IPS-18a (cell line): ENCODE measurements around the gene GNA14.

ENCODE experiments used
- H3K27ac ChIP-seq: one replicate; pipeline ENCODE4 v1.5.1; 2013; ENCODE audit warnings: low read length
- H3K27me3 ChIP-seq: one replicate; pipeline ENCODE4 v1.6.1; 2013; ENCODE audit warnings: mild to moderate bottlenecking, low read length; ENCODE audit not compliant: control insufficient read depth, insufficient read depth
- H3K36me3 ChIP-seq: one replicate; pipeline ENCODE4 v1.6.1; 2013; ENCODE audit warnings: low read depth, low read length; ENCODE audit not compliant: control insufficient read depth
- H3K4me1 ChIP-seq: one replicate; pipeline ENCODE4 v1.6.1; 2013; ENCODE audit warnings: low read depth, low read length; ENCODE audit not compliant: control insufficient read depth
- H3K4me3 ChIP-seq: one replicate; pipeline ENCODE4 v1.5.1; 2013; ENCODE audit warnings: low read length
- H3K9ac ChIP-seq: one replicate; pipeline ENCODE4 v1.6.1; 2013; ENCODE audit warnings: mild to moderate bottlenecking, low read length, moderate library complexity
- H3K9me3 ChIP-seq: one replicate; pipeline ENCODE4 v1.6.1; 2013; ENCODE audit warnings: low read depth, low read length; ENCODE audit not compliant: control insufficient read depth

The GNA14 gene

DNA sequence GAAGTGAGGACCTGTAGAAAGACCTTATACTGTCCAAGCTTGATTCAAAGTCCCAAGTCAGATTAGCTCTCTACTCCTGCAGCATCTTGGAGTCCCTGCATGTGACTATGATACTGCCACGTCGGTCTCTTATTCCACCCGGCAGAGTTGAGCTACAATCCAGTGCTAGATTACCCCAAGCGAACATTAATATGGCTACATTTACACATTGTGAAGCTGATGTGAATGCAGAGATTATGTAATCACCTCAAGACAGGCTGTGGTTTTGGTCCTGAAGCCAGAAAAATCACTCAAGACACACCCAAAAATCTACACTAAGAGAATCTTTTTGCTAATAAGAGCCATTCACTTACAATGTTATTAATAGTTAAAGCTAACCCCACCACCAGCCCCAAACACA is 116.7 kb downstream of the GNA14 start:
- no peaks in the 10 kb centered on the region for H3K36me3 ChIP-seq
- H3K27me3 ChIP-seq = no peaks in the 10 kb centered on the region
- H3K9ac ChIP-seq = no peak overlapping the region
- H3K9me3 ChIP-seq = no peaks in the 10 kb centered on the region
- H3K4me1 ChIP-seq = peaks cover 33% of the 10 kb centered on the region
- H3K4me3 ChIP-seq = no peak overlapping the region
- H3K27ac ChIP-seq = no peak overlapping the region

- Histone ChIP-seq H3K4me1 (no peaks in the 10 kb centered on the region), H3K4me3 (no peak overlapping the region), H3K9ac (no peak overlapping the region), H3K27ac (no peak overlapping the region), H3K36me3 (no peaks in the 10 kb centered on the region), H3K9me3 (no peaks in the 10 kb centered on the region), H3K27me3 (no peaks in the 10 kb centered on the region)
These were observed 124.2 kb downstream of the GNA14 start for GRCh38 chr9:77523891-77524290.

DNA sequence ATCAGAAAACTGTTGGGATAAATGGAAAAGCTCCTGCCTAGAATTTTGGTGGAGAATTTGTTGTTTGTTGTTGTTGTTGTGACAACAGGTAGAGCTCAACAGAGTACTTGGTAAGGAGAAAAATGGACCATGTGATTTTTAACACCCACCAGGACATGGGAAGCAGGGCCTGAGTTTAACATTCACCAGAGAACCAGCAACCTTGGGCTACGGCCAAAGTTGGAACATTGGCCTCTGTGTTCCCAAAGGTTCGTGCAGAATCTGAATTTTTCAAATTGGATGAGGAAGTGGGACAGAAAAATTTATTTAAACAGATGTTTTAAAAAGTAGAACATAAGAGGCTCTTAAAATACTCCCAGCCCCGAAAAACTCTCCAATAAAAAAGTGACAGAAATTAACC is 127.0 kb downstream of the GNA14 start:
- no peaks in the 10 kb centered on the region for H3K4me1 ChIP-seq
- H3K36me3 ChIP-seq = no peaks in the 10 kb centered on the region
- no peak overlapping the region for H3K4me3 ChIP-seq
- no peaks in the 10 kb centered on the region for H3K27me3 ChIP-seq
- no peak overlapping the region for H3K9ac ChIP-seq
- no peak overlapping the region for H3K27ac ChIP-seq
- H3K9me3 ChIP-seq = no peaks in the 10 kb centered on the region

DNA sequence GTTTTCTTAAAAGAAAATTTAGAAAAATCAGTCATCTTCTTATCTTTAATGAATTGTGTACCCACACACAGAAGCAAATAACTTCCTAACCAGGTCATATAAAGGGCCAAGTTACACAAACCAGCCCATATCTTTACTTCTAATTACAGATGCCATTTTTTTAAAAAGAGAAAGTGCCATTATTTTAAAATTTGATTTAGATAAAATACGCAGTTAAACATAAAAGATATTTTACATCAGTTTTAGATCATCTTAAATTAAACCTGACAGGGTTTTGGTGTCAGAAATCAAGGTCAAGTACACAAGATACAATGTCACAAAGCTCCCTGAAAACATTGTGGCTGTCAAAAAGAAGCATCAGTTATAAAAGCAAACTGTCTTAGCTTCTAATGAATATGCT is 129.4 kb downstream of the GNA14 start:
- Histone ChIP-seq H3K27ac (no peak overlapping the region), H3K4me3 (no peak overlapping the region), H3K27me3 (no peaks in the 10 kb centered on the region), H3K9me3 (no peaks in the 10 kb centered on the region), H3K36me3 (no peaks in the 10 kb centered on the region), H3K9ac (no peak overlapping the region), H3K4me1 (no peaks in the 10 kb centered on the region)

DNA sequence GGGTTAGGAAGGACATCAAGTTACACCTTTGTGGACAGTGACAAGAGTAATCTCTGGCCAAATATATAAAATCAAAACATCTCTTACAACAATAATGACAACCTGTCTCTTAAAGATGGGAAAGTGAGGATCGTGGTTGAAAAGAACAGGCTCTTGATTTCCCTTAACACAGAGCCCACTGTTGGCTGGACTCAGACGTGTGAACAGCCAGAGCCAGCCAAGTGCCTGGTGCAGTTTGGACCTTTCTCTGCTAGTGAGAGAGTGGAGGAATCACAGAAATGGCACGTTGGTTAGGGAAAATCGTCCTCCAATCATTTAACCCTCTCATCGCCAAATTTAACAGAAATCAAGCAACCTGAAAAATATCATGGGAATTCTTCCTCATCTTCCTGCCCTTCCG is 131.3 kb downstream of the GNA14 start:
- Histone ChIP-seq H3K27ac (no peak overlapping the region), H3K36me3 (no peaks in the 10 kb centered on the region), H3K9me3 (no peaks in the 10 kb centered on the region), H3K4me1 (no peaks in the 10 kb centered on the region), H3K4me3 (no peak overlapping the region), H3K9ac (no peak overlapping the region), H3K27me3 (no peaks in the 10 kb centered on the region)

GRCh38 chr9:77514886-77515711 is 133.0 kb downstream of the GNA14 start:
- no peak overlapping the region for H3K27ac ChIP-seq
- no peaks in the 10 kb centered on the region for H3K36me3 ChIP-seq
- no peak overlapping the region for H3K9ac ChIP-seq
- no peaks in the 10 kb centered on the region for H3K27me3 ChIP-seq
- H3K9me3 ChIP-seq = no peaks in the 10 kb centered on the region
- H3K4me3 ChIP-seq = no peak overlapping the region
- H3K4me1 ChIP-seq = no peaks in the 10 kb centered on the region

DNA sequence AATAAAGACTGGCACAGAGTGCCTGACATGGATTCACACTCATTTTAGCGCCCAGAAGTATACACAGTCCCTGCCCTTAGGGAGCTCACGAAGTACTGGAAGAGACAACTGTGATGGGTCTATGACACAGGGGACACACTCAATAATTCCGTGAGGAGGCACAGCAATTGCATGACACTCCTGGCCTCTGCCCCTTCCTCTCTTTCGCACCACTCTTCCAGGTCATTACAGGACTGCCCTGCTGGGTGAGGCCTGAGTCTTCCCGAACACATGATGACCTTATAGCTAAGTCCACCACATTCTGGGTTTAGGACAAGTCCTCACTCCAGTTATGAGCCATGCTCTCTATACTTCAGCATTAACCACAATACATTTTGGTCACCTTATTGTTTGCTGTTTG is 134.7 kb downstream of the GNA14 start:
- Histone ChIP-seq H3K4me3 (no peak overlapping the region), H3K36me3 (no peaks in the 10 kb centered on the region), H3K9ac (no peak overlapping the region), H3K27ac (no peak overlapping the region), H3K27me3 (no peaks in the 10 kb centered on the region), H3K9me3 (no peaks in the 10 kb centered on the region), H3K4me1 (no peaks in the 10 kb centered on the region)

- Histone ChIP-seq H3K9me3 (no peaks in the 10 kb centered on the region), H3K9ac (no peak overlapping the region), H3K4me1 (no peaks in the 10 kb centered on the region), H3K27ac (no peak overlapping the region), H3K36me3 (no peaks in the 10 kb centered on the region), H3K27me3 (no peaks in the 10 kb centered on the region), H3K4me3 (no peak overlapping the region)
These were observed 135.2 kb downstream of the GNA14 start for GRCh38 chr9:77512876-77513275.

DNA sequence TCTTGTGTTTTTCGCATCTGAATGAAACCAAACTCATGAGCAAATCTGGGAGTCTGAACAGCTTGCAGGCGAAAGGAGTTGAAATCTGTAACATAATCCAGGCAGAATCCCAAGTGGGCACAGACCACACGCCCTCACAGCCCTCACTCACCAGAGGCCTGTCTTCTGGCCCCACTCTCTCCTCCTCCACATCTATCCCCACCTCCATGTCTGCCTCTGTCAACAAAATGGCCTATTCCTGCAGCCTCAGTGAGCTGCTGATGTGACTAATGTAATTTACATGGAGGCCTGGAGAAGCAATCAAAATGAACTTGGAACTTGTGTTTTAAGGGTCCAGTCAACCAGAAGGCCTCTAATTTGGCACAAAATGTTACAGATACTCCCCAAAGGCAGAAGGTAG is 136.6 kb downstream of the GNA14 start:
- Histone ChIP-seq H3K27me3 (no peaks in the 10 kb centered on the region), H3K4me3 (no peak overlapping the region), H3K9me3 (no peaks in the 10 kb centered on the region), H3K27ac (no peak overlapping the region), H3K36me3 (no peaks in the 10 kb centered on the region), H3K4me1 (no peaks in the 10 kb centered on the region), H3K9ac (no peak overlapping the region)

DNA sequence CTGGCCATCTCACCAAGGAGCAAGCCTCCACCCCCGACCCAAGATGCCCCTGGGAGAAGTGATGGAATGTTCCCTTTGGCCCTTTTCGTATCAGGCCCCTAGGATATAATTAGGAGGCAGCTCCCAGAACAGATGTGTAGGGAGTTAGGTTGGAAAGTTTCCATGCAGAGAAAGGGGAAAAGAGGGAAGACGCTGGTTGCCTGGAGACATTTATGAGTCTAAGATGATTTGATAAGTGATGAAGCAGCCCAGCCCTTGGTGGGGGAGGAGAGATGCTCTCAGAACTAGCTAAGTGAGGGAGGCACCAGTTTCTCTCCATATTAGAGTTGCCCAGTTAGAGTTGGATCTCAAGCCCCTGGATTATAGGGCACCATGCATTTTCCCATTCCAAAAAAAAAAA is 137.5 kb downstream of the GNA14 start:
- H3K36me3 ChIP-seq = no peaks in the 10 kb centered on the region
- no peaks in the 10 kb centered on the region for H3K27me3 ChIP-seq
- no peak overlapping the region for H3K27ac ChIP-seq
- no peak overlapping the region for H3K4me3 ChIP-seq
- no peak overlapping the region for H3K9ac ChIP-seq
- no peaks in the 10 kb centered on the region for H3K9me3 ChIP-seq
- H3K4me1 ChIP-seq = no peaks in the 10 kb centered on the region

DNA sequence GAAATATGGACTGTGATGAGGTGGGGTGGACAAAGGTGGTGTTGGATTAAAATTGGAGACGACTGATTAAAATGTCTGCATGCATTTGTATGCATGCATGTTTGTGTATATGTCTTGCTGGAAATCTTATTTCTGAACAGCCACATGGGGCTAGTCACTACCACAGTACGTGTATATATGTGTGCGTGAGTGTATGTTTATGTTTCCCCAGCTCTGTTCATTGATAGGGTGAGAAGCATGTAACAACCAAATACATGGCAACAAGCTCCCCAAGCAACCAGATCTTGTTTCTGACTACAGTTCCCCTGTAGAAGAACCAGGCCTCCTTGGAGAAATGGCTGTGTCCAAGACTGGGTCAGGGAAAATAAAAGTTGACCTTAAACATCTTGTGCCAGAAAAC is 139.7 kb downstream of the GNA14 start:
- Histone ChIP-seq H3K9me3 (no peaks in the 10 kb centered on the region), H3K9ac (no peak overlapping the region)

DNA sequence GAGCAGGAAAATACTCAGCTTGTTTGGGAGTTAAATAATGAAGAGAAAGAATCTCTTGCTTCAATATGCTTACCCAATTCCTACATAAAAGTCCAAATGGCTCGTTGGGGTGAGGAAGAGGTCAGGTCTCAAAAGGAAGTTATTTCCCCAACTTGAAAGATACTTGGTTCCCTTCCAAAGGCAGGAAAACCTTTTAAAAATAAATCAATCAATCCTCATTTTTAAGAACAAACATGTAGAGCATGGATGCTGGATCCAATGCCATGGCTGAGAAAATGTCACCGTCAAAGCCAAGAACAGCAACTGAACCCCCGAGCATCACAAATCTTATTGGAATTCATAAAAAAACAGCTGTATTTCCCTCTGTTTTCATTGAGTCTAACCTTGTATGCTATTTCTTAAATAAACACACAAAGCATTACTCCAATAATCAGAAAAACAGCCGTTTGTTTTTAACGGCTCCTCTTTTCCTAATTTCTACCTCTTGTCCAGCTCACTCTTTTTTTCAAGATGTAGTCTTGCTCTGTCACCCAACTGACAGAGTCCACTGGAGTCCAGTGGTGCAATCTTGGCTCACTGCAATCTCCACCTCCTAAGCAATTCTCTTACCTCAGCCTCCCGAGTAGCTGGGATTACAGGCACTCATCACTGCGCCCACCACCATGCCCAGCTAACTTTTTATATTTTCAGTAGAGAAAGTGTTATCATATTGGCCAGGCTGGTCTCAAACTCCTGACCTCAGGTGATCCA is 140.7 kb downstream of the GNA14 start:
- Histone ChIP-seq H3K9me3 (no peaks in the 10 kb centered on the region), H3K36me3 (no peaks in the 10 kb centered on the region), H3K27me3 (no peaks in the 10 kb centered on the region), H3K9ac (no peak overlapping the region), H3K4me3 (no peak overlapping the region), H3K4me1 (no peaks in the 10 kb centered on the region), H3K27ac (no peak overlapping the region)

More for the DNA sequence above, 139.7 kb downstream of the GNA14 start:
- H3K27me3 ChIP-seq = no peaks in the 10 kb centered on the region
- H3K36me3 ChIP-seq = no peaks in the 10 kb centered on the region
- no peaks in the 10 kb centered on the region for H3K4me1 ChIP-seq
- H3K4me3 ChIP-seq = no peak overlapping the region
- no peak overlapping the region for H3K27ac ChIP-seq
